RCC 7860 (cell line): ENCODE measurements around the gene TBP.
"Not testable (repeated sequence)": the region's sequence is repeated elsewhere in the genome, so short reads cannot be mapped to it uniquely, and the experiment has no call there.

Experiments
- DNase-seq: peaks from one replicate; pipeline ENCODE4 v3.0.0-alpha.2; 2015; ENCODE audit warnings: low spot score
- FAIRE-seq: peaks from 2 replicates; lab custom pipeline; 2012; peaks lifted over from hg19 to GRCh38; lab: Jason Lieb, UNC

The TBP gene

GRCh38 chr6:170554013-170554795, at the start of gene TBP:
Gene TBP, plus strand, starts transcription at chr6:170554369. Its CDS starts 2,661 bp downstream, at chr6:170557030.
- DNase-seq, result peak; percentile 93
- peak; percentile 86 for FAIRE-seq

GRCh38 chr6:170504479-170504878, 49.7 kb upstream of the TBP start:
- DNase-seq (no peak), FAIRE-seq (no peak)

- no peak for DNase-seq
- no peak for FAIRE-seq
Measured at GRCh38 chr6:170505306-170505705, 48.9 kb upstream of the TBP start.

GRCh38 chr6:170506446-170506845, 47.7 kb upstream of the TBP start:
- FAIRE-seq (no peak), DNase-seq (no peak)

GRCh38 chr6:170507728-170508127, 46.4 kb upstream of the TBP start:
- FAIRE-seq, DNase-seq: not testable (repeated sequence)

- not testable (repeated sequence) for DNase-seq, FAIRE-seq
Measured at GRCh38 chr6:170508275-170508674, 45.9 kb upstream of the TBP start.

- FAIRE-seq, DNase-seq: not testable (repeated sequence)
Measured at GRCh38 chr6:170508892-170509722, 45.1 kb upstream of the TBP start.

- DNase-seq (no peak), FAIRE-seq (no peak)
Measured at GRCh38 chr6:170509723-170510018, 44.5 kb upstream of the TBP start.

- FAIRE-seq (no peak), DNase-seq (no peak)
Measured at GRCh38 chr6:170510631-170511030, 43.5 kb upstream of the TBP start.

GRCh38 chr6:170512249-170512648, 41.9 kb upstream of the TBP start:
- FAIRE-seq, result no peak
- DNase-seq, result no peak

GRCh38 chr6:170514908-170515307, 39.3 kb upstream of the TBP start:
- FAIRE-seq (no peak), DNase-seq (no peak)

- FAIRE-seq (no peak), DNase-seq (peak; percentile 57)
Measured at GRCh38 chr6:170516783-170517616, 37.2 kb upstream of the TBP start.

- FAIRE-seq, result no peak
Measured at GRCh38 chr6:170522565-170523183, 31.5 kb upstream of the TBP start.

GRCh38 chr6:170523256-170524171, 30.7 kb upstream of the TBP start:
- FAIRE-seq (no peak), DNase-seq (no peak)

More at GRCh38 chr6:170522565-170523183, 31.5 kb upstream of the TBP start:
- no peak for DNase-seq

- FAIRE-seq, result no peak
- DNase-seq, result no peak
Measured at GRCh38 chr6:170524172-170524502, 30.0 kb upstream of the TBP start.

- no peak for DNase-seq
- no peak for FAIRE-seq
Measured at GRCh38 chr6:170525795-170526194, 28.4 kb upstream of the TBP start.

- not testable (repeated sequence) for FAIRE-seq, DNase-seq
Measured at GRCh38 chr6:170527995-170528394, 26.2 kb upstream of the TBP start.

GRCh38 chr6:170529839-170530469, 24.2 kb upstream of the TBP start:
- peak; percentile 4 for FAIRE-seq
- peak; percentile 31 for DNase-seq

- DNase-seq (no peak), FAIRE-seq (no peak)
Measured at GRCh38 chr6:170532867-170533488, 21.2 kb upstream of the TBP start.
